C4-2B (cell line): ENCODE results near the gene LYSMD3.

ENCODE experiments used
- CTCF ChIP-seq: fragments of 450-650 bp; conservative IDR thresholded peaks from 2 replicates; pipeline ENCODE4 v1.5.1; 2017; ENCODE audit warnings: mild to moderate bottlenecking
- ZFX ChIP-seq: fragments of 450-650 bp; IDR thresholded peaks from 2 replicates; pipeline ENCODE4 v1.6.1; 2017

GRCh38 chr5:90479611-90480385 lies 49.6 kb downstream of the LYSMD3 start:
- TF ChIP-seq CTCF (no peak), ZFX (no peak)
